ENCODE measurements around the gene PRRC2C.
"Not testable (repeated sequence)": the region's sequence is repeated elsewhere in the genome, so short reads cannot be mapped to it uniquely, and the experiment has no call there.

The PRRC2C gene

GRCh38 chr1:171485375-171486047 is at the start of gene PRRC2C:
TSS of gene PRRC2C (plus strand) at chr1:171485530. CDS start at chr1:171512089, 26,559 bp downstream.
- DNase-seq: peak; percentile 89

DNA sequence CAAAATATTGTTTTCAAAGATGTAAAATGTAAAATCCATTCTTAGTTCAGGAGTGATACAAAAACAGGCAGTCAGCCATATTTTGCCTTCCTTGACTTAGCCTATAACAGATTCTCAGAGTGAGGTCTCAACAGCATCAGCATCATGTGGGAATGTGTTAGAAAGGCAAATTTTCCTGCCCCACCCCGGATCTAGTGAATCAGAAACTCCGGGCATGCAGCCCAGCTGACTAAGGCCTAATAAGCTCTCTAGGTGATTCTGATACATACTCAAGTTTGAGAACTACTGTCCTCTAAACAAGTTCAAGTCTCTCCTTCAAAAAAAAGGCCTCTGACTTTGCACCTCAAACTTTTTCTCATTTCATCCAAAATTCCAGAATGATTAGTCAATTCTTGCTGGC is 46.9 kb upstream of the PRRC2C start:
- no peak for DNase-seq

- not testable (repeated sequence) for DNase-seq
Observed at GRCh38 chr1:171440201-171440600, 45.1 kb upstream of the PRRC2C start.

- not testable (repeated sequence) for DNase-seq
Observed at GRCh38 chr1:171441278-171441895, 43.9 kb upstream of the PRRC2C start.

DNA sequence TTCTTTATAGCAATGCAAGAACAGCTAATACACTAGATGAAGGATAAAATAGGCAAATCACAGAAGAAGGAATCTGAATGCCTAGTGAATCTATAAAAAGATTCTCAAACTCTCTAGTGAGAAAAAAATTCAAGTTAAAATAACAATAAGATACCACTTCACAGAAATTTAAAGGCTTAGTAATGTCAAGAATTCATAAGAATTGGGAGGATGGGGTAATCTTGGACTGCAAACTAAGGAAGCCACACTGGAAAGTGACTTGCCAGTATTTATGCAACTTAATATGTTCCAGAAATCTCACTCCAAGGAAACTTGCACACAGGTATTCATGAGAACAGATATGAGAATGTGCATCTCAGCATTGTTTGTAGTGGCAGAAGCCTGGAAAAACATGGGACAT is 38.9 kb upstream of the PRRC2C start:
- no peak for DNase-seq

GRCh38 chr1:171455967-171456366 is 29.4 kb upstream of the PRRC2C start:
- no peak for DNase-seq

DNA sequence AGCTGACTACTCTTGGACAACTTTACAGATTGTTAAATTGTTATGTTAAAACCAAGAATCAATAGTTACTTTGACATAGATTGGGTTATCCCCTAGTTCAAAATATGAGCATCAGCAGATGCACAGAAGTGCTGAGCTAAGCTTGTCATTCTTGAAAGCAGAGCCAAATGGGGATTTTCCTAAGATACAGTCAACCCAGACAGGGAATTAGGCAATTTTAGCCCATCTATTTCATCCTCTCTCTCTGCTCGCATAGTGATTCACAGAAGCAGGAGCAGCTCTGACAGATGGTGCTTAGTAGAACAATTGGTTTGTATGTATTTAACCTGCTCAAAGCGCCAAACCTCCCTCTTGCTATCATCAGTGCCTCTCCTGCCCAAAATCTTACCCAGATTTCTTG is 27.9 kb upstream of the PRRC2C start:
- DNase-seq: no peak

GRCh38 chr1:171460018-171460620 is 25.2 kb upstream of the PRRC2C start:
- DNase-seq: no peak

DNA sequence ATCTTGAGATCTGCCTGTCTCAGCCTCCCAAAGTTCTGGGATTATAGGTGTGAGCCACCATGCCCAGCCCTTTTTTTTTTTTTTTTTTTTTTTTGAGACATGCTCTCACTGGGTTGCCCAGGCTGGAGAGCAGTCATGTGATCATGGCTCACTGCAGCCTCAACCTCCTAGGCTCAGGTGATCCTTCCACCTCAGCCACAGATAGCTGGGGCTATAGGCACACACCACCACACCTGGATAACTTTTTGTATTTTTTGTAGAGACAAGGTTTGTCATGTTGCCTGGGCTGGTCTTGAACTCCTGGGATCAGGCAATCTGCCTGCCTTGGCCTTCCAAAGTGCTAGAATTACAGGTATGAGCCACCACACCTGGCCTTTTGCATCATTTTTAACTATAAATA is 17.7 kb upstream of the PRRC2C start:
- no peak for DNase-seq

- no peak for DNase-seq
Observed at GRCh38 chr1:171468120-171468750, 17.1 kb upstream of the PRRC2C start.

DNA sequence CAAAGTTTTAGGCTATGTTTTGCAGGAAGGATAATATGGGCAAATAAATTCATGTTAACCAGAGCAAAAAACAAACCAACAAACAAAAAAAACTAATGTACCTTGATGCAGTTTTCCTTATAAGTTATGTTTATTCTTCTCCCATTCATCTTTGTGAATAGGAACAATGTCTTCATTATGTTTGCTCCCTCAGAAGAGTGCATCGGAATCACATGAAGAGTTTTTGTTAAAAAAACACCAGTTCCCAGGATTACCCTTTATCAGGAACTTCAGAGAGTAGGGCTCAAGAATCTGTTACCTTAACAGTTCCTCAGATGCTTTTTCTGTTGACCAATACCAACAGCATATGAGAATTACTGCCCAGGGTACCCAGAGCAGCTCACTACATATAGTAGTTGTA is 14.6 kb upstream of the PRRC2C start:
- DNase-seq: no peak

DNA sequence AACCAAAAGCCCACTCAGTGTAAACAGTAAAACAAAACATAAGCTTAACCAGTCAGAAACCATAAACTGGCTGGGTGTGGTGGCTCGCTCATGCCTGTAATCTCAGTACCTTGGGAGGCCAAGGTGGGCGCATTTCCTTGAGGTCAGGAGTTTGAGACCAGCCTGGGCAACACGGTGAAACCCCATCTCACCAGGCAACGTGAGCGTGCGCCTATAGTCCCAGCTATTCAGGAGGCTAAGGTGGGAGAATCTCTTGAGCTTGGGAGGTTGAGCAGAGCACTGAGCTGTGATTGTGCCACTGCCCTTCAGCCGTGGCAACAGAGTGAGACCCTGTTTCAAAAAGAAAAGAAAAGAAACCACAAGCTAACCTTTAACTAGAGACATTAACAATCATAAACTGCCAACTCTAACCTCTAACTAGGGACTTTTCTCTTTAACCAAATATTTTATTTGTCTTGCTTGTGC is 13.1 kb upstream of the PRRC2C start:
- DNase-seq: no peak

- DNase-seq: no peak
Observed at GRCh38 chr1:171476829-171477228, 8.5 kb upstream of the PRRC2C start.

GRCh38 chr1:171477804-171478203 is 7.5 kb upstream of the PRRC2C start:
- DNase-seq: no peak

- DNase-seq: no peak
Observed at GRCh38 chr1:171480035-171480434, 5.3 kb upstream of the PRRC2C start.

DNA sequence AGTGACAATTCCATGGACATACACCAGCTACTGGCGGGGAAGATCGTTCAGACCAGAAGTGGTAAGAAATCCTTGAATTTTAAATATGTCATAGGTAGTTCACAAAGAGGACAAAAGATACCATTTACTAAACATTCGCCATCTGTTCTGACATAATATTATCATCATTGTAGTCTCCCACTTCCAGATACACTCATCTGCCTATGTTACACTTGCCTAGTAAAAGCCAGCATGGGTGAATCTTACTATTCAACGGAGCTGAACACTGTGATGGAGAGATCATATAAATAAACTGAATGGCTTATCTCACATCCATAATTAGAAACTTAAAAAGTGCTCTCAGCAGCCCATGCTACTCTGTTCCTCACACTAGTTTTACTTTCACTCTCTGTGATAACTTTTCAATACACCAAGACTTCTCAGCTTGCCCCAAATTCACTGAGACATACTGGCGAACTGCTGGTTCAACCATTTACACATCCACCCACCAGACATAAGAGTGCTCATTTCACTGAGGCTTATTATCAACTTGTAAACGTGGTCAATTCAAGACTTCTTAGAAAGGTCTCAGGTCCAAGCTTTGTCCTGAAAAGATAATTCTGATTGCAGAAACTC is 463 bp upstream of the PRRC2C start:
- DNase-seq: no peak

GRCh38 chr1:171486048-171486519 is 754 bp downstream of the PRRC2C start:
- peak; percentile 65 for DNase-seq

GRCh38 chr1:171487038-171487437 is 1.7 kb downstream of the PRRC2C start:
- no peak for DNase-seq

GRCh38 chr1:171488190-171488929 is 3.0 kb downstream of the PRRC2C start:
- DNase-seq: no peak

GRCh38 chr1:171494076-171494475 is 8.7 kb downstream of the PRRC2C start:
- DNase-seq: no peak

DNA sequence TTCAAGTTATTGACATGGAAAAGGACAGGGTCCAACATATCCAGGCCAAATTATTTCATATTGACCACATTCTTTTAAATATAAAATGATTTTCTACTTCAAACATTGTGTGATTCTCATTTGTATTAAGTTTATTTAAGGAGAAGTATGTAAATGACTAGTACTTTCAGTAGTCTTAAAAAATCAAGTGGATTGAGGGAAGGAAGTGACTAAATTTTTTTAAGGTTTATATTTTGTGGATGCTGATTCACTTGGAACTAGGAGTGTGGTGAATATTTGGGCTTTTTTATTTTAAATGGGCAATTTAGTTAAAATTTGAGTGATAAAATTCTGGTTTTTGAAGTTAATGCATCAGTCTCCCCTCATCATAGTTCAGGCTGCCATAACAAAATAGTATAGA is 10.1 kb downstream of the PRRC2C start:
- no peak for DNase-seq

- DNase-seq: no peak
Observed at GRCh38 chr1:171500304-171500703, 15.0 kb downstream of the PRRC2C start.
